Measurements from ENCODE around the gene SGSM2.

DNA sequence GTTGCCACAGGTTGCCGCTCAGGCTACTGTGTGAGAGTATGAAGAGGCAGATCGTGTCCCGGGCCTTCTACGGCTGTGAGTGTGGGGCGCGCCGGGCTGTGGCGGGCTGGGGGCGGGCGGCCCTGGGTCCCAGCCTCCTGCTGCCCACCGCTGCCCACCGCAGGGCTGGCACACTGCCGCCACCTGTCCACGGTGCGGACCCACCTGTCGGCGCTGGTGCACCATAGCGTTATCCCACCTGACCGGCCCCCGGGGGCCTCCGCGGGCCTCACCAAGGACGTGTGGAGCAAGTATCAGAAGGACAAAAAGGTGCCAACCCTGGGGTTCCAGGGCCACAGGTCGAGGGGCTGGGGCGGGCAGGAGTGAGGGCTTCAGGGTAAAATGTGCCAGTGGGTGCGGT lies 34.9 kb downstream of the SGSM2 start:
- TF ChIP-seq POLR2A (IDR thresholded peaks at IDR 0.05) (no peak), CTCF (IDR thresholded peaks at IDR 0.05) (no peak)

All from adrenal gland (tissue), 5 donors.